Activated CD8-positive, alpha-beta memory T cell treated with anti-CD3 and anti-CD28 coated beads, Interleukin-2, amount 50 U/mL, for 4 hours (primary cell): Measurements from ENCODE around the gene ADAMTS16.

ENCODE experiments used
- DNase-seq: peaks from one replicate; pipeline ENCODE4 v3.0.0-alpha.2; 2020

Gene ADAMTS16

GRCh38 chr5:5351288-5351979, 211.3 kb downstream of the ADAMTS16 start:
- DNase-seq = no peak

GRCh38 chr5:5352675-5353074, 212.5 kb downstream of the ADAMTS16 start:
- DNase-seq = no peak

GRCh38 chr5:5353681-5354080, 213.6 kb downstream of the ADAMTS16 start:
- DNase-seq = no peak

- DNase-seq = no peak
Observed at GRCh38 chr5:5356765-5357164, 216.6 kb downstream of the ADAMTS16 start.

- DNase-seq = no peak
Observed at GRCh38 chr5:5359618-5360017, 219.5 kb downstream of the ADAMTS16 start.

- no peak for DNase-seq
Observed at GRCh38 chr5:5360363-5360940, 220.3 kb downstream of the ADAMTS16 start.

GRCh38 chr5:5360941-5361520, 220.9 kb downstream of the ADAMTS16 start:
- DNase-seq = no peak

GRCh38 chr5:5363045-5363444, 222.9 kb downstream of the ADAMTS16 start:
- no peak for DNase-seq

GRCh38 chr5:5364932-5365331, 224.8 kb downstream of the ADAMTS16 start:
- DNase-seq = no peak

- no peak for DNase-seq
Observed at GRCh38 chr5:5367739-5368138, 227.6 kb downstream of the ADAMTS16 start.

- no peak for DNase-seq
Observed at GRCh38 chr5:5369051-5369605, 229.0 kb downstream of the ADAMTS16 start.
